Measurements from ENCODE around the gene WIPI1. TPM values are rescaled to one million over a fixed set of nuclear protein-coding genes. Genes with fewer than 3 reads are reported as not detected.

WIPI1 gene
- total and polyA plus RNA-seq, 10 of the 15 experiments (the other 5 are each of a cell fraction or from before 2014, with no cell fraction given) = 6.5 to 44.5 (median 26.2) TPM

GRCh38 chr17:68491381-68492231 lies 34.3 kb upstream of the WIPI1 start:
- no peak overlapping the region for H3K4me3 ChIP-seq

More at GRCh38 chr17:68491381-68492231, 34.3 kb upstream of the WIPI1 start:
- Histone ChIP-seq H3K4me1 (ENCODE audit: control insufficient read depth, insufficient read depth, low read length) (peaks cover 26% of the 10 kb centered on the region), H4K20me1 (ENCODE audit: control insufficient read depth, insufficient read depth) (no peaks in the 10 kb centered on the region), H3K9ac (ENCODE audit: control insufficient read depth, insufficient read depth, low read length) (no peak overlapping the region), H3K79me2 (ENCODE audit: control insufficient read depth, insufficient read depth, low read length) (no peaks in the 10 kb centered on the region), H3K9me3 (replicated peaks; ENCODE audit: control insufficient read depth, insufficient read depth, low read length) (no peaks in the 10 kb centered on the region; the same call in 2 of the 3 replicates), H3K27ac (ENCODE audit: control insufficient read depth, insufficient read depth) (peak overlapping the region; percentile 18; the same call in 1 of the 2 replicates), H3K36me3 (ENCODE audit: control insufficient read depth in 2 of 2, insufficient read depth in 2 of 2, low read length in 1 of 2) (no peaks in the 10 kb centered on the region), H3K4me2 (ENCODE audit: control insufficient read depth, insufficient read depth) (peak overlapping the region; percentile 42; the same call in 1 of the 2 replicates), H2AFZ (ENCODE audit: control insufficient read depth, low read depth, low read length) (peak overlapping the region; percentile 37), H3K27me3 (replicated peaks in 1 of 2; ENCODE audit: control insufficient read depth in 2 of 2, insufficient read depth in 2 of 2, low read length in 1 of 2) (no peaks in the 10 kb centered on the region)
- DNase-seq (ENCODE audit: low read depth, low spot score) (no peak), ATAC-seq (no peak; the same call in 2 of the 3 replicates), FAIRE-seq (no peak)
- in situ Hi-C loops (cut with MboI) (no loop called here), intact Hi-C loops (cut with micrococcal nuclease; ENCODE audit: unreplicated experiment) (no loop called here)
- RAD21 ChIA-PET (ENCODE audit: unreplicated experiment) = interaction anchor here (0.7 kb wide), 1 partner anchor 21 kb away, joined by 3 read pairs; the partner anchor contains the start of gene PRKAR1A
- no TSS peak for BruUV-seq (replicated peaks)
- POLR2A ChIA-PET = no interaction called here
- CTCF ChIA-PET = interaction anchor here (0.9 kb wide), 1 partner anchor 32 kb away, joined by 4 read pairs; no protein-coding TSS in a partner anchor
- SMC1A ChIA-PET (ENCODE audit: uncharacterized antibody, unreplicated experiment) = no interaction called here
- 63% methylated on average over 12 of the region's 12 CpGs for WGBS (ENCODE audit: insufficient coverage, insufficient replicate concordance, low lambda C conversion rate, missing lambda C conversion rate)
- TF ChIP-seq SUPT20H (IDR thresholded peaks at IDR 0.05; ENCODE audit: borderline replicate concordance, control insufficient read depth, low read depth, low read length) = no peak
- peak; percentile 82; the same call in 1 of the 2 replicates for TF ChIP-seq SPI1 (IDR thresholded peaks at IDR 0.05; ENCODE audit: borderline replicate concordance, insufficient read depth, low read depth, low read length)
- TF ChIP-seq MAX (IDR thresholded peaks at IDR 0.05; ENCODE audit: low read depth, low read length) = no peak
- TF ChIP-seq, protein P1, sequence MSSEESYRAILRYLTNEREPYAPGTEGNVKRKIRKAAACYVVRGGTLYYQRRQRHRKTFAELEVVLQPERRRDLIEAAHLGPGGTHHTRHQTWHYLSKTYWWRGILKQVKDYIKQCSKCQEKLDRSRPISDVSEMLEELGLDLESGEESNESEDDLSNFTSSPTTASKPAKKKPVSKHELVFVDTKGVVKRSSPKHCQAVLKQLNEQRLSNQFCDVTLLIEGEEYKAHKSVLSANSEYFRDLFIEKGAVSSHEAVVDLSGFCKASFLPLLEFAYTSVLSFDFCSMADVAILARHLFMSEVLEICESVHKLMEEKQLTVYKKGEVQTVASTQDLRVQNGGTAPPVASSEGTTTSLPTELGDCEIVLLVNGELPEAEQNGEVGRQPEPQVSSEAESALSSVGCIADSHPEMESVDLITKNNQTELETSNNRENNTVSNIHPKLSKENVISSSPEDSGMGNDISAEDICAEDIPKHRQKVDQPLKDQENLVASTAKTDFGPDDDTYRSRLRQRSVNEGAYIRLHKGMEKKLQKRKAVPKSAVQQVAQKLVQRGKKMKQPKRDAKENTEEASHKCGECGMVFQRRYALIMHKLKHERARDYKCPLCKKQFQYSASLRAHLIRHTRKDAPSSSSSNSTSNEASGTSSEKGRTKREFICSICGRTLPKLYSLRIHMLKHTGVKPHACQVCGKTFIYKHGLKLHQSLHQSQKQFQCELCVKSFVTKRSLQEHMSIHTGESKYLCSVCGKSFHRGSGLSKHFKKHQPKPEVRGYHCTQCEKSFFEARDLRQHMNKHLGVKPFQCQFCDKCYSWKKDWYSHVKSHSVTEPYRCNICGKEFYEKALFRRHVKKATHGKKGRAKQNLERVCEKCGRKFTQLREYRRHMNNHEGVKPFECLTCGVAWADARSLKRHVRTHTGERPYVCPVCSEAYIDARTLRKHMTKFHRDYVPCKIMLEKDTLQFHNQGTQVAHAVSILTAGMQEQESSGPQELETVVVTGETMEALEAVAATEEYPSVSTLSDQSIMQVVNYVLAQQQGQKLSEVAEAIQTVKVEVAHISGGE (CRISPR knock-in tag; IDR thresholded peaks at IDR 0.05) = no peak
- TF ChIP-seq IKZF1 (conservative IDR thresholded peaks at IDR 0.05) = peak; percentile 42
- no peak for TF ChIP-seq HSF1 (IDR thresholded peaks at IDR 0.05; ENCODE audit: low read depth, low read length)
- no peak for TF ChIP-seq NFYA (IDR thresholded peaks at IDR 0.05; ENCODE audit: borderline replicate concordance, low read depth, low read length)
- TF ChIP-seq KDM1A (IDR thresholded peaks at IDR 0.05; ENCODE audit: borderline replicate concordance) = no peak
- TF ChIP-seq FOXK2 (IDR thresholded peaks at IDR 0.05) = no peak
- 0 out of 4 replicates have a peak, but pooled peaks of 1 of the 2 experiments have one; percentile 24 for TF ChIP-seq ETV6 (conservative IDR thresholded peaks at IDR 0.05 in 1 of 2, IDR thresholded peaks at IDR 0.05 in 1 of 2; ENCODE audit: borderline replicate concordance in 1 of 2, low read depth in 1 of 2)
